CD4-positive, CD25-positive, alpha-beta regulatory T cell (primary cell): ENCODE data around the gene TMEM217. TPM values are rescaled to one million over a fixed set of nuclear protein-coding genes. Genes with fewer than 3 reads are reported as not detected.

Experiments
- ATAC-seq, 2 donors: fragments of 150-1000 bp; cut with Tn5 transposase; one replicate each; pipeline ENCODE4 v1.10.0; 2021; ENCODE audit warnings: low read depth in 2 of 2, moderate number of reproducible peaks in 2 of 2, moderate library complexity in 1 of 2
- DNase-seq, 3 donors: peaks; one replicate each; pipeline versions ENCODE4 v3.0.0 to v3.0.0-alpha.2; 2012 to 2022; ENCODE audit warnings: mixed read lengths in 1 of 3
- H3K27ac ChIP-seq: one replicate; pipeline ENCODE4 v1.7.0; 2013; ENCODE audit warnings: mild to moderate bottlenecking, low read length; ENCODE audit not compliant: insufficient read depth, poor library complexity, severe bottlenecking
- H3K27me3 ChIP-seq: one replicate; pipeline ENCODE4 v1.7.0; 2013; ENCODE audit warnings: low read length; ENCODE audit not compliant: control insufficient read depth, insufficient read depth
- H3K36me3 ChIP-seq: one replicate; pipeline ENCODE4 v1.7.0; 2013; ENCODE audit warnings: mild to moderate bottlenecking, low read length, moderate library complexity; ENCODE audit not compliant: control insufficient read depth, insufficient read depth
- H3K4me1 ChIP-seq: 2 replicates; pipeline ENCODE4 v1.7.0; 2013; ENCODE audit warnings: mild to moderate bottlenecking, low read length; ENCODE audit not compliant: insufficient read depth, control insufficient read depth, poor library complexity, severe bottlenecking
- H3K4me3 ChIP-seq: one replicate; pipeline ENCODE4 v1.7.0; 2013; ENCODE audit warnings: low read depth, mild to moderate bottlenecking, low read length, moderate library complexity
- H3K9me3 ChIP-seq, 2 experiments: 1 replicate in 1 of 2; 2 replicates in 1 of 2; pipeline ENCODE4 v1.7.0; 2013; ENCODE audit warnings: low read length in 2 of 2, mild to moderate bottlenecking in 1 of 2, moderate library complexity in 1 of 2; ENCODE audit not compliant: control insufficient read depth in 2 of 2
- H3K27ac Mint-ChIP-seq, 3 donors: one replicate each; pipeline ENCODE4 v1.8.0; 2020 to 2022; ENCODE audit warnings: mild to moderate bottlenecking in 3 of 3, mixed read lengths in 3 of 3, moderate library complexity in 2 of 3
- H3K27me3 Mint-ChIP-seq: one replicate; pipeline ENCODE4 v1.8.0; 2022; ENCODE audit warnings: mild to moderate bottlenecking, mixed read lengths
- H3K36me3 Mint-ChIP-seq: one replicate; pipeline ENCODE4 v1.8.0; 2020; ENCODE audit warnings: mixed read lengths
- H3K4me1 Mint-ChIP-seq, 4 donors: one replicate each; pipeline ENCODE4 v1.8.0; 2020 to 2022; ENCODE audit warnings: mixed read lengths in 4 of 4, mild to moderate bottlenecking in 1 of 4
- H3K4me3 Mint-ChIP-seq, 4 donors: one replicate each; pipeline ENCODE4 v1.8.0; 2020 to 2022; ENCODE audit warnings: mild to moderate bottlenecking in 4 of 4, mixed read lengths in 4 of 4, moderate library complexity in 3 of 4
- H3K9me3 Mint-ChIP-seq, 7 donors: one replicate each; pipeline ENCODE4 v1.8.0; 2020 to 2022; ENCODE audit warnings: mixed read lengths in 7 of 7, mild to moderate bottlenecking in 3 of 7, moderate library complexity in 2 of 7
- polyA plus RNA-seq, 4 donors: library from polyadenylated mRNA; unstranded; fragments of 300-500 nt; fragmentation: Illumina TruSeq; gene quantifications; one replicate each; pipeline ENCODE4 v1.2.3, GENCODE V29; 2021
- total RNA-seq: library from RNA; stranded (reverse); gene quantifications from one replicate; pipeline ENCODE4 v1.2.3, GENCODE V29; 2022

TMEM217 gene
- total and polyA plus RNA-seq, 5 donors from 2014 or later = 0.38 to 1.4 (median 0.79) TPM

DNA sequence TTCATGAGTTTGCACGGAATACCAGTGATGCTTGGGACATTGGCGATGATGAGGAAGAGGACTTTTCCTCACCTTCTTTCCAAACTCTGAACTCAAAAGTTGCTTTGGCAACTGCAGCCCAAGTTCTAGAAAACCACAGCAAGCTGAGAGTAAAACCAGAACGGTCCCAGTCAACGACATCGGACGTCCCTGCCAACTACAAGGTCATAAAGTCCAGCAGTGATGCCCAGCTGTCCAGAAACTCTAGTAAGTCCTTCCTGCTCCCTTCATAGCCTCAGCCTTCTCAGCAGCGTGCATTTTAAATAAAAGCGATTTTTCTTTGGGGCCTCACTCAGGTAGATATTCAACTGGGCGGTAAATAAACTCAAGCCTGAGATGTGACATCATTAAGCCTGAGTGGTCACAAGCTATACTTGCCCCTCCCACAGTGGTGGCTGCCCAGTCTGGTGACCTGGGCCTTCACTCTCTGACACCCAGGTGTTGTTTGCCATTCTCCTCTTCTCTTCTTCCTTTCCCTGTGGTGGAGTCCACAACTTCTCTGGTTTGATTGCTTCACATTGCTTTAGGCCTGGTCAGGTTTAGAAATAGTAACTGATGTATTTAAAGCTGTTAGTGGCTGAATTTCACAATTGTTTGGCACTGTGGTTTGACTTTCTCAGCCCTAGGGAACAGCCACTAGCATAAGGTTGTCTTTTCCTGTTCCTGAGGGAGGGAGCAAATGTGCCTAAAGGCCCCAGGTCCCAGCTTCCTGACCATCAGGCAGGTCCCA, 21.6 kb upstream of the TMEM217 start:
- H3K9me3 Mint-ChIP-seq = no peaks in the 10 kb centered on the region
- no peak for DNase-seq
- no peaks in the 10 kb centered on the region for H3K27me3 Mint-ChIP-seq
- peaks cover 8 to 37% (median 26%) of the 10 kb centered on the region in 4 donors for H3K4me1 Mint-ChIP-seq
- Histone ChIP-seq H3K27ac (no peak overlapping the region), H3K4me1 (no peaks in the 10 kb centered on the region), H3K4me3 (no peak overlapping the region), H3K9me3 (no peaks in the 10 kb centered on the region), H3K36me3 (peaks cover 51% of the 10 kb centered on the region), H3K27me3 (no peaks in the 10 kb centered on the region)
- H3K4me3 Mint-ChIP-seq = no peak overlapping the region
- H3K36me3 Mint-ChIP-seq = peaks cover 59% of the 10 kb centered on the region
- no peak for ATAC-seq
- no peak overlapping the region for H3K27ac Mint-ChIP-seq

DNA sequence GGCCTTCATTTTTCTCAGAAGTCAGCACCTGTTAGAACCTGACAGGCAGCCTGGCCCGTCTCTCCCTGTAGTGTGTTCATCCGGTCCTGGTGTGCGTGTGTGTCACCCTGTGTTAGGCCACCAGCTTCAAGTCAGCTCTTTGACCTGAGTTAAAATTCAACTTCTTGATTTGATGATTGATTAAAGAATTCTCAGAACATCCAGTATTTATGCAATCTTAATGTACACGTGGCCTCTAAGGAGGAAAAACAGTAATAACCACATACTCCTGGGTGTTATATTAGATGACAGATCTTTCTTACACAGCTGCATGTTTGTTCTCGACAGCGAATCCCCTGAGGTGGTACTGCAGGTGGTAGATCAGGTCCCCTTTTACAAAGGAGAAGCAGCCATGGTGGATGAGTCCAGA, 19.1 kb upstream of the TMEM217 start:
- peak overlapping the region in 2 of 3 donors; percentile 37 to 73 for H3K27ac Mint-ChIP-seq
- peaks cover 50% of the 10 kb centered on the region for H3K36me3 Mint-ChIP-seq
- no peaks in the 10 kb centered on the region for H3K27me3 Mint-ChIP-seq

GRCh38 chr6:37275350-37275749, 17.4 kb upstream of the TMEM217 start:
- Mint-ChIP-seq H3K27ac (peak overlapping the region in 2 of 3 donors; percentile 6 to 38), H3K4me1 (peaks cover 7 to 63% (median 46%) of the 10 kb centered on the region in 4 donors), H3K27me3 (no peaks in the 10 kb centered on the region), H3K36me3 (peaks cover 42% of the 10 kb centered on the region), H3K9me3 (no peaks in the 10 kb centered on the region), H3K4me3 (no peak overlapping the region)
- Histone ChIP-seq H3K36me3 (peaks cover 17% of the 10 kb centered on the region), H3K27me3 (no peaks in the 10 kb centered on the region), H3K4me1 (peaks cover 6% of the 10 kb centered on the region), H3K9me3 (no peaks in the 10 kb centered on the region), H3K4me3 (no peak overlapping the region), H3K27ac (no peak overlapping the region)
- ATAC-seq = no peak
- DNase-seq = no peak

More for the DNA sequence above, 19.1 kb upstream of the TMEM217 start:
- Mint-ChIP-seq H3K9me3 (no peaks in the 10 kb centered on the region), H3K4me1 (peaks cover 12 to 58% (median 43%) of the 10 kb centered on the region in 4 donors), H3K4me3 (peak overlapping the region in 1 of 4 donors; percentile 33)
- H3K27me3 ChIP-seq = no peaks in the 10 kb centered on the region
- peak in 1 of 2 donors; percentile 54 for ATAC-seq
- peak in 1 of 3 donors; percentile 94 for DNase-seq
- peaks cover 6% of the 10 kb centered on the region for H3K4me1 ChIP-seq
- H3K36me3 ChIP-seq = peaks cover 25% of the 10 kb centered on the region
- H3K27ac ChIP-seq = no peak overlapping the region
- H3K9me3 ChIP-seq = no peaks in the 10 kb centered on the region
- H3K4me3 ChIP-seq = no peak overlapping the region

GRCh38 chr6:37273690-37274089, 15.7 kb upstream of the TMEM217 start:
- peaks cover 33% of the 10 kb centered on the region for H3K36me3 Mint-ChIP-seq
- ATAC-seq = no peak
- H3K27ac ChIP-seq = no peak overlapping the region
- H3K9me3 Mint-ChIP-seq = no peaks in the 10 kb centered on the region
- peaks cover 15% of the 10 kb centered on the region for H3K36me3 ChIP-seq
- H3K4me3 ChIP-seq = no peak overlapping the region
- H3K27me3 ChIP-seq = no peaks in the 10 kb centered on the region
- H3K27ac Mint-ChIP-seq = peak overlapping the region in 1 of 3 donors; percentile 4
- no peaks in the 10 kb centered on the region for H3K27me3 Mint-ChIP-seq
- no peak overlapping the region for H3K4me3 Mint-ChIP-seq
- H3K9me3 ChIP-seq = no peaks in the 10 kb centered on the region
- H3K4me1 ChIP-seq = peaks cover 6% of the 10 kb centered on the region
- H3K4me1 Mint-ChIP-seq = peaks cover 9 to 58% (median 50%) of the 10 kb centered on the region in 4 donors
- DNase-seq = no peak

DNA sequence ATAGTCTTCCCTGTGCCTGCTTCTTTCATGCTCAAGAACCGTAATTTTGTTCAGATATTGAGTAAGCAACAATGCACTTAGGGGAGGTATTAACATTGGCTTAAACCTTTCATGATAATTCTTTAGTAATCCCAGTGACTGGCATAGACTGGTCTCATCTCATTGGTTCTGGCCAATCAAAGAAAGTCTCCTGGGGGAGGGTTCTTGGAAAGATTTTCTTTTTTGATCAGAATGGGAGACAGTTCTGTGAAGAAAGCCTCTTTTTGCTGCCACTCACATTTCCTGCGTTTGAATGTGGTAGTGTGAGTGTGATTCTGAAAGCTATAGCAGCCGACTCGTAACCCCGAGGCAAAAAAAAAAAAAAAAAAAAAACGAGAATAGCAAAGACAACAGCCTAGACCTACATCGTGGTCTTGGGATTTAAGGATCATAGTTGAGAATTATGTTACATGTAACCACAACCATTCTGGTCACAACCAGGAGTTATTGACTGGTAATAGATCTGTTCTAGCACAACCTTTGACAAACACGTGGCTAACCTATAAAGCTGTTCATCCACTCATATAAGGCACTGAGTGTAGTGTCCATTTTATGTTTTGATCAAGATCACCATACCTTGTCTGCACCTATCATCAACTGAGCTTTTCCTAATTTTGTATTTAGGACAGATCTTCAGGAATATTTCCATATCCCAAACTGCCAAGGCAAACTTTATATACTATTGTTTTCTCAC, 15.1 kb upstream of the TMEM217 start:
- peaks cover 15 to 54% (median 49%) of the 10 kb centered on the region in 4 donors for H3K4me1 Mint-ChIP-seq
- H3K4me1 ChIP-seq = peaks cover 6% of the 10 kb centered on the region
- peaks cover 28% of the 10 kb centered on the region for H3K36me3 Mint-ChIP-seq
- H3K9me3 ChIP-seq = no peaks in the 10 kb centered on the region
- H3K36me3 ChIP-seq = peaks cover 15% of the 10 kb centered on the region
- peak overlapping the region in 2 of 3 donors; percentile 4 to 68 for H3K27ac Mint-ChIP-seq
- no peaks in the 10 kb centered on the region for H3K9me3 Mint-ChIP-seq
- DNase-seq (peak in 1 of 3 donors; percentile 85), ATAC-seq (peak; percentile 45 to 50)
- H3K27ac ChIP-seq = no peak overlapping the region
- no peaks in the 10 kb centered on the region for H3K27me3 Mint-ChIP-seq
- H3K4me3 Mint-ChIP-seq = peak overlapping the region; percentile 5 to 75 (median 43)
- no peaks in the 10 kb centered on the region for H3K27me3 ChIP-seq
- H3K4me3 ChIP-seq = peak overlapping the region; percentile 46

- Histone ChIP-seq H3K4me3 (no peak overlapping the region), H3K9me3 (no peaks in the 10 kb centered on the region), H3K36me3 (peaks cover 15% of the 10 kb centered on the region), H3K27me3 (no peaks in the 10 kb centered on the region), H3K4me1 (peaks cover 6% of the 10 kb centered on the region), H3K27ac (no peak overlapping the region)
- Mint-ChIP-seq H3K36me3 (peaks cover 15% of the 10 kb centered on the region), H3K4me1 (peaks cover 28 to 51% (median 44%) of the 10 kb centered on the region in 4 donors), H3K27me3 (no peaks in the 10 kb centered on the region), H3K9me3 (no peaks in the 10 kb centered on the region), H3K4me3 (no peak overlapping the region), H3K27ac (peak overlapping the region in 1 of 3 donors; percentile 15)
- ATAC-seq = no peak
- no peak for DNase-seq
These were observed 11.2 kb upstream of the TMEM217 start for GRCh38 chr6:37269105-37269504.

GRCh38 chr6:37265860-37266259, 7.9 kb upstream of the TMEM217 start:
- H3K4me1 Mint-ChIP-seq = peaks cover 32 to 57% (median 47%) of the 10 kb centered on the region in 4 donors
- no peaks in the 10 kb centered on the region for H3K9me3 Mint-ChIP-seq
- H3K27me3 Mint-ChIP-seq = no peaks in the 10 kb centered on the region
- no peak for DNase-seq
- Histone ChIP-seq H3K4me3 (no peak overlapping the region), H3K9me3 (no peaks in the 10 kb centered on the region), H3K27ac (no peak overlapping the region), H3K4me1 (peaks cover 4% of the 10 kb centered on the region), H3K27me3 (no peaks in the 10 kb centered on the region), H3K36me3 (peaks cover 15% of the 10 kb centered on the region)
- no peak for ATAC-seq
- peaks cover 10% of the 10 kb centered on the region for H3K36me3 Mint-ChIP-seq
- H3K4me3 Mint-ChIP-seq = no peak overlapping the region
- no peak overlapping the region for H3K27ac Mint-ChIP-seq
